CD4-positive, alpha-beta T cell treated with Interleukin-2 at 100 ng/mL for 4 hours (primary cell): Measurements from ENCODE around the gene KIAA1549.
"Not testable (repeated sequence)": the region's sequence is repeated elsewhere in the genome, so short reads cannot be mapped to it uniquely, and the experiment has no call there.

Source experiments
- DNase-seq: peaks from one replicate; pipeline ENCODE4 v3.0.0-alpha.2; 2020; ENCODE audit warnings: low spot score

Gene KIAA1549

GRCh38 chr7:138981332-138982203, at the start of gene KIAA1549:
TSS of gene KIAA1549 (minus strand) at chr7:138981389. CDS start at chr7:138981269, 120 bp downstream.
- peak; percentile 20 for DNase-seq

- DNase-seq, result no peak
These were observed 48.2 kb upstream of the KIAA1549 start for GRCh38 chr7:139029353-139029752.

- no peak for DNase-seq
These were observed 45.4 kb upstream of the KIAA1549 start for GRCh38 chr7:139026551-139026950.

- DNase-seq, result not testable (repeated sequence)
These were observed 44.7 kb upstream of the KIAA1549 start for GRCh38 chr7:139025861-139026260.

- no peak for DNase-seq
These were observed 41.9 kb upstream of the KIAA1549 start for GRCh38 chr7:139023076-139023475.

- DNase-seq, result no peak
These were observed 41.1 kb upstream of the KIAA1549 start for GRCh38 chr7:139022286-139022685.

- no peak for DNase-seq
These were observed 37.7 kb upstream of the KIAA1549 start for GRCh38 chr7:139018910-139019309.

GRCh38 chr7:139016931-139017511, 35.8 kb upstream of the KIAA1549 start:
- DNase-seq, result peak; percentile 75

- no peak for DNase-seq
These were observed 30.2 kb upstream of the KIAA1549 start for GRCh38 chr7:139011373-139011772.

GRCh38 chr7:139004321-139005090, 23.3 kb upstream of the KIAA1549 start:
- DNase-seq, result no peak

GRCh38 chr7:138999414-138999813, 18.2 kb upstream of the KIAA1549 start:
- DNase-seq, result no peak

GRCh38 chr7:138992052-138992531, 10.9 kb upstream of the KIAA1549 start:
- DNase-seq, result no peak

GRCh38 chr7:138987686-138988085, 6.5 kb upstream of the KIAA1549 start:
- DNase-seq, result no peak

GRCh38 chr7:138982204-138982623, 1.0 kb upstream of the KIAA1549 start:
- no peak for DNase-seq

- no peak for DNase-seq
These were observed 462 bp downstream of the KIAA1549 start for GRCh38 chr7:138980563-138981291.

- no peak for DNase-seq
These were observed 1.1 kb downstream of the KIAA1549 start for GRCh38 chr7:138979988-138980562.

- no peak for DNase-seq
These were observed 1.8 kb downstream of the KIAA1549 start for GRCh38 chr7:138979226-138979979.

- no peak for DNase-seq
These were observed 2.5 kb downstream of the KIAA1549 start for GRCh38 chr7:138978541-138979184.

GRCh38 chr7:138976161-138976560, 5.0 kb downstream of the KIAA1549 start:
- not testable (repeated sequence) for DNase-seq
